ENCODE results near the gene PLIN5. TPM values are rescaled to one million over a fixed set of nuclear protein-coding genes. Genes with fewer than 3 reads are reported as not detected.

PLIN5 gene
- total RNA-seq, 6 experiments from 2014 or later: not detected

GRCh38 chr19:4577020-4577782, 42.2 kb upstream of the PLIN5 start:
- DNase-seq: no peak
- H3K27me3 Mint-ChIP-seq (ENCODE audit: insufficient read depth): peaks cover 16% of the 10 kb centered on the region
- peaks cover 21% of the 10 kb centered on the region for H3K4me1 Mint-ChIP-seq (ENCODE audit: low read depth)
- no peaks in the 10 kb centered on the region for H3K9me3 Mint-ChIP-seq
- H3K4me3 Mint-ChIP-seq: no peak overlapping the region
- no peaks in the 10 kb centered on the region for H3K36me3 Mint-ChIP-seq (ENCODE audit: low read depth)
- TF ChIP-seq CTCF (IDR thresholded peaks at IDR 0.05): no peak
- peak overlapping the region; percentile 3; the same call in 1 of the 2 replicates for H3K27ac Mint-ChIP-seq

GRCh38 chr19:4576016-4576933, 41.3 kb upstream of the PLIN5 start:
- Mint-ChIP-seq H3K27me3 (ENCODE audit: insufficient read depth) (peaks cover 13% of the 10 kb centered on the region), H3K4me3 (peak overlapping the region; percentile 60; the same call in 1 of the 2 replicates), H3K4me1 (ENCODE audit: low read depth) (peaks cover 19% of the 10 kb centered on the region), H3K36me3 (ENCODE audit: low read depth) (no peaks in the 10 kb centered on the region), H3K27ac (peak overlapping the region; percentile 88), H3K9me3 (no peaks in the 10 kb centered on the region)
- peak; percentile 84 for TF ChIP-seq CTCF (IDR thresholded peaks at IDR 0.05)
- DNase-seq: peak; percentile 25

- peak overlapping the region; percentile 60 for H3K4me3 Mint-ChIP-seq
- H3K27ac Mint-ChIP-seq: peak overlapping the region; percentile 88
Measured at GRCh38 chr19:4575267-4576015, 40.4 kb upstream of the PLIN5 start.

GRCh38 chr19:4573682-4574081, 38.7 kb upstream of the PLIN5 start:
- H3K27me3 Mint-ChIP-seq (ENCODE audit: insufficient read depth): peaks cover under 1% of the 10 kb centered on the region; the same call in 1 of the 2 replicates
- no peak for DNase-seq
- H3K4me1 Mint-ChIP-seq (ENCODE audit: low read depth): peaks cover 19% of the 10 kb centered on the region
- no peak for TF ChIP-seq CTCF (IDR thresholded peaks at IDR 0.05)
- no peaks in the 10 kb centered on the region for H3K36me3 Mint-ChIP-seq (ENCODE audit: low read depth)
- H3K9me3 Mint-ChIP-seq: no peaks in the 10 kb centered on the region
- H3K4me3 Mint-ChIP-seq: no peak overlapping the region
- no peak overlapping the region for H3K27ac Mint-ChIP-seq

More at GRCh38 chr19:4575267-4576015, 40.4 kb upstream of the PLIN5 start:
- no peak for TF ChIP-seq CTCF (IDR thresholded peaks at IDR 0.05)
- DNase-seq: peak; percentile 59
- H3K9me3 Mint-ChIP-seq: no peaks in the 10 kb centered on the region
- H3K36me3 Mint-ChIP-seq (ENCODE audit: low read depth): no peaks in the 10 kb centered on the region
- peaks cover 13% of the 10 kb centered on the region for H3K27me3 Mint-ChIP-seq (ENCODE audit: insufficient read depth)
- H3K4me1 Mint-ChIP-seq (ENCODE audit: low read depth): peaks cover 19% of the 10 kb centered on the region

- DNase-seq: no peak
- Mint-ChIP-seq H3K36me3 (ENCODE audit: low read depth) (no peaks in the 10 kb centered on the region), H3K4me1 (ENCODE audit: low read depth) (peaks cover 17% of the 10 kb centered on the region), H3K9me3 (no peaks in the 10 kb centered on the region), H3K4me3 (no peak overlapping the region), H3K27me3 (ENCODE audit: insufficient read depth) (no peaks in the 10 kb centered on the region; the same call in 1 of the 2 replicates), H3K27ac (no peak overlapping the region)
- TF ChIP-seq CTCF (IDR thresholded peaks at IDR 0.05): no peak
Measured at GRCh38 chr19:4571305-4571917, 36.4 kb upstream of the PLIN5 start.
